ENCODE data around the gene ZNG1C. TPM values are rescaled to one million over a fixed set of nuclear protein-coding genes. Genes with fewer than 3 reads are reported as not detected.
"Not testable (repeated sequence)": the region's sequence is repeated elsewhere in the genome, so short reads cannot be mapped to it uniquely, and the experiment has no call there.

The ZNG1C gene
- total RNA-seq, 2 donors from 2014 or later: 28.8 to 41.5 TPM

- H3K4me1 ChIP-seq; H3K9me3 ChIP-seq; H3K36me3 ChIP-seq (replicated peaks in 1 of 2; ENCODE audit: insufficient read depth in 1 of 2, low read depth in 2 of 2); H3K4me3 ChIP-seq; H3K27me3 ChIP-seq; H3K27ac ChIP-seq; intact Hi-C loops (cut with DNase I); DNase-seq: not testable (repeated sequence)
- ATAC-seq: peak; percentile 91
- 11 to 19% methylated on average over 5 of the region's 10 CpGs for WGBS, 2 donors
- peak in 3 of 7 experiments; percentile 12 to 25 (median 12) for TF ChIP-seq CTCF (IDR thresholded peaks at IDR 0.05)
Measured at GRCh38 chr9:68342265-68343025, 100.7 kb downstream of the ZNG1C start.

- H3K9me3 ChIP-seq; DNase-seq; ATAC-seq; H3K27me3 ChIP-seq; H3K4me3 ChIP-seq; H3K36me3 ChIP-seq (replicated peaks in 1 of 2; ENCODE audit: insufficient read depth in 1 of 2, low read depth in 2 of 2); H3K4me1 ChIP-seq; H3K27ac ChIP-seq; intact Hi-C loops (cut with DNase I): not testable (repeated sequence)
- 68 to 71% methylated on average over 3 to 4 of the region's 4 CpGs for WGBS, 2 donors
Measured at GRCh38 chr9:68343242-68343641, 101.5 kb downstream of the ZNG1C start.

GRCh38 chr9:68343992-68344391, 102.2 kb downstream of the ZNG1C start:
- H3K36me3 ChIP-seq (replicated peaks in 1 of 2; ENCODE audit: insufficient read depth in 1 of 2, low read depth in 2 of 2); DNase-seq; intact Hi-C loops (cut with DNase I); H3K27me3 ChIP-seq; H3K27ac ChIP-seq; H3K4me1 ChIP-seq; H3K9me3 ChIP-seq; H3K4me3 ChIP-seq: not testable (repeated sequence)
- 46 to 50% methylated on average over 1 to 4 of the region's 4 CpGs for WGBS, 2 donors
- ATAC-seq: peak; percentile 33

Other genes with a start within 250 kb of the ZNG1C start
- gene FOXD4L3, start 60.9 kb downstream of the ZNG1C start, total RNA-seq: not detected
- 1 to 10 TPM; 6.5 to 6.9 TPM for gene PGM5, start 114.6 kb downstream of the ZNG1C start, total RNA-seq

Data from body of pancreas (tissue), 4 donors.